ENCODE data around the gene NEMP2.

- no peak for TF ChIP-seq TAF1 (IDR thresholded peaks at IDR 0.05; ENCODE audit: borderline replicate concordance, low read depth, low read length)
- TF ChIP-seq POLR2AphosphoS5 (IDR thresholded peaks at IDR 0.05; ENCODE audit: low read depth, low read length), result no peak
- no peak for TF ChIP-seq POLR2A (IDR thresholded peaks at IDR 0.05; ENCODE audit: low read depth, low read length)
These were observed 48.4 kb upstream of the NEMP2 start for GRCh38 chr2:190582736-190583506.
